SJCRH30 (cell line): Measurements from ENCODE around the gene SH2D3C. TPM values are rescaled to one million over a fixed set of nuclear protein-coding genes. Genes with fewer than 3 reads are reported as not detected.

Experiments
- DNase-seq, 2 experiments: peaks; one replicate each; pipeline ENCODE4 v3.0.0-alpha.2; 2015 to 2020
- H3K27ac ChIP-seq: fragments of 250-450 bp; sonication (Bioruptor Pico); 2 replicates; pipeline ENCODE4 v1.5.1; 2020; ENCODE audit warnings: mild to moderate bottlenecking, moderate library complexity
- H3K27me3 ChIP-seq: fragments of 250-450 bp; sonication (Bioruptor Pico); 2 replicates; pipeline ENCODE4 v1.5.1; 2020; ENCODE audit warnings: mild to moderate bottlenecking, moderate library complexity
- H3K36me3 ChIP-seq: fragments of 250-450 bp; sonication (Bioruptor Pico); 2 replicates; pipeline ENCODE4 v1.5.1; 2020; ENCODE audit warnings: mild to moderate bottlenecking, moderate library complexity
- H3K4me1 ChIP-seq: fragments of 250-450 bp; sonication (Bioruptor Pico); 2 replicates; pipeline ENCODE4 v1.5.1; 2020; ENCODE audit warnings: mild to moderate bottlenecking, moderate library complexity
- H3K4me3 ChIP-seq: fragments of 250-450 bp; sonication (Bioruptor Pico); 2 replicates; pipeline ENCODE4 v1.5.1; 2020; ENCODE audit warnings: mild to moderate bottlenecking, moderate library complexity
- H3K9me3 ChIP-seq: fragments of 250-450 bp; sonication (Bioruptor Pico); replicated peaks from 2 replicates; pipeline ENCODE4 v1.5.1; 2020; ENCODE audit warnings: mild to moderate bottlenecking, moderate library complexity
- total RNA-seq: library from RNA; depleted of rRNA; stranded (reverse); fragments of >200 nt; shearing (Covaris generic); gene quantifications from 2 replicates; pipeline ENCODE4 v1.2.3, GENCODE V29; 2014

The SH2D3C gene
- total RNA-seq, 1 experiment from 2014 or later, result 0.99 TPM

DNA sequence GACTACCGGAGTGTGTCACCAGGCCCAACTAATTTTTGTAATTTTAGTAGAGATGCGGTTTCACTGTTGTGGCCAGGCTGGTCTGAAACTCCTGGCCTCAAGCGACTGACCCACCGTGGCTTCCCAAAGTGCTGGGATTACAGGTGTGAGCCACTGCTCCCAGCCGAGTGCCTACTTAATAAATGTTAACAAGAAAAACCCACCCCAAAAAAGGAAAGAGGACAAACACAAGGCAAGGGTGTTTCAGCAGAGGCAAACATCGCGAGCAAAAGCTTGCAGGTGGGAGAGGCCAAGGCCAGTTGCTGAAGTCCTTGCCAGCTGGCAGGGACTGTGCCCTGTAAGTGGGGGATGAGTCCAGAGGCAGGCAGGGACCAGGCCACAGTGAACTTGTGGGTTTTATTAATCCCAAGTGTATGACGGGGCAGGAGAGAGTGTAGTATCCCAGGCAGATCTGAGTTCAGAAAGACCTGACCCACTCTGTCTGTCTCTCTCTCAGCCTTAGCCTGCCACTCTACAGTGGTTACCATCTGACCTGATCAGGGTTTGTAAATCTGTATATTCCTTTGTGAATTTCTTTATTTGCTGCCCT is 17.9 kb upstream of the SH2D3C start:
- H3K4me3 ChIP-seq, result no peak overlapping the region
- H3K27me3 ChIP-seq, result no peaks in the 10 kb centered on the region
- peak in 1 of 2 experiments; percentile 42 for DNase-seq
- H3K27ac ChIP-seq, result no peak overlapping the region
- H3K9me3 ChIP-seq, result no peaks in the 10 kb centered on the region
- peaks cover 20% of the 10 kb centered on the region for H3K36me3 ChIP-seq
- peaks cover 10% of the 10 kb centered on the region for H3K4me1 ChIP-seq

DNA sequence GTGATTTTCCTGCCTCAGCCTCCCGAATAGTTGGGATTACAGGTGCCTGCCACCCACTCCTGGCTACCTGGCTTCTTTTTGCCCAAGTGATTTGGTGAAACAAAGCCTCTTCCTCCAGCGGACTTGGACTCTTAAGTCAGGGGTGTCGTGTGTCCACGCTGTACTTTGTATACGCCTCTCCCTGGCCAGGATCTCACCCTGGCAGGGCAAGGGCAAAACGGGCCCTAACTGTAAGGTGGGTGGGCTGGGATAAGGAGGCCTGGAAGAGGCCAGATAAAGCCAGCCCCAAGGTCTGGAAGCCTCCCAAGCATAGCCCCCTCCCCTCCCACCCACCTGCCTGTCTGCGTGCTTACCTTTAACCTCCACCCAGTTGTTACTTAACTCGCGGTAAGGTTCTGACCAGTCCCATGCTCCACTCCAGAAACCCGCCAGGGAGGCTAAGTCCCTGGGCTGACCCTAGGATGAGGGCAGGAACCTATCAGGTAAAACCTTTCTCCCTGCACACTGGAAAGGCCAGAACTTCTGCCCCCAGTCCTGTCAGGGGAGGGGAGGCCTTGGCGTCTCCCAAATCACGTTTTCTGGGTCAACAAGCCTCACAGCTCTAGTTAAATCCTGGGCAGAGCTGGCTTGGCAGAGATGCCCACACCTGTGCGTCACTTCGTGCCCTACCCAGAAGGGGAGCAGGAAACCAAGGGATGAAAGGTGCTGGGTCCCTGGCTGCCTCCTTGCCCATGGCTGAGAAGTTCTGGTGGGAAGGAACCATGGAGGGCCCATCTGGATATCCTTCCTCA is 15.7 kb upstream of the SH2D3C start:
- H3K9me3 ChIP-seq, result no peaks in the 10 kb centered on the region
- no peak overlapping the region for H3K4me3 ChIP-seq
- peaks cover 10% of the 10 kb centered on the region for H3K4me1 ChIP-seq
- no peaks in the 10 kb centered on the region for H3K27me3 ChIP-seq
- H3K27ac ChIP-seq, result no peak overlapping the region
- peaks cover 41% of the 10 kb centered on the region for H3K36me3 ChIP-seq
- no peak for DNase-seq

- no peak overlapping the region for H3K4me3 ChIP-seq
- H3K9me3 ChIP-seq, result no peaks in the 10 kb centered on the region
- no peaks in the 10 kb centered on the region for H3K27me3 ChIP-seq
- H3K36me3 ChIP-seq, result peaks cover 51% of the 10 kb centered on the region
- no peak overlapping the region for H3K27ac ChIP-seq
- H3K4me1 ChIP-seq, result peaks cover 10% of the 10 kb centered on the region
- no peak for DNase-seq
Observed at GRCh38 chr9:127793093-127793708, 14.7 kb upstream of the SH2D3C start.

DNA sequence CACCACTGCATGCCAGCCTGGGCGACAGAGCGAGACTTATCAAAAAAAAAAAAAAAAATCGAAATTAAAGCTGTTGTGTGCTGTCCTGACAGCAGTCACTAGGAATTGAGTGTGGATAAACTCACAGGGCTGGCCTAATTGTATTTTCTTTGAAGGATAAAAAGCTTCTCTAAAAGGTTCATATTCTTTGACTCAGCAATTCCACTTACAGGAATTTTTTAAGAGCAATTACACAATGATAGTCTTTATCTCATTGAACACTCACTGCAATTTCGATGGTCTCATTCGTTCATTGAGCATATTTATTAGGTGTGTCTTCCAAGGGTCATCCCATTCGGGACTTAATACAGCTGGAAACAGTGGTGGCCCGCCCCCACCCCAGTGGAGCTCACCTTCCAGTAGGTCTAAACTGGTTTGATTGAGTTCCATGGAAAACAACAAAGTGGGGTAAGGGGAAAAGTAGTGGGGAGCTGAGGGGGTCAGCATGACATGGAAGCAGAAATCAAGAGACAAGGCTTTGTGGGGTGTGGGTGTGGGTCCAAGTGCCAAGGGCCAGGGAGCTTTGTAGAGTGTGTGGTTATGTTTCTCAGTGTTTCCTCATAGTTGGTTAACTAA is 14.1 kb upstream of the SH2D3C start:
- peaks cover 57% of the 10 kb centered on the region for H3K36me3 ChIP-seq
- peaks cover 10% of the 10 kb centered on the region for H3K4me1 ChIP-seq
- DNase-seq, result no peak
- H3K4me3 ChIP-seq, result no peak overlapping the region
- no peaks in the 10 kb centered on the region for H3K9me3 ChIP-seq
- H3K27me3 ChIP-seq, result no peaks in the 10 kb centered on the region
- no peak overlapping the region for H3K27ac ChIP-seq

DNA sequence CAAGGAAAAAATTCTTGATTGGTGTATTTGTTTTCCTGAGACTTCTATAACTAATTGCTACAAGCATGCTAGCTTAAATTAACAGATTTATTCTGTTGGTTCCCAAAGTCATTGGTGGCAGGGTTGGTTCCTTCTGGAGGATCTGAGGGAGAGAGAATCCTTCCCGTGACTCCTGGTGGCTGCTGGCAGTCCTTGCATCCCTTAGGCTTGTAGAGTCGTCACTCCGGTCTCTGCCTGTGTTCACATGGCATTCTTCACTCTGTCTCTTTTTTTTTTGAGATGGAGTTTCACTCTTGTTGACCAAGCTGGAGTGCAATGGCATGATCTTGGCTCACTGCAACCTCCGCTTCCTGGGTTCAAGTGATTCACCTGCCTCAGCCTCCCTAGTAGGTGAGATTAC is 12.6 kb upstream of the SH2D3C start:
- peaks cover 4% of the 10 kb centered on the region; the same call in 1 of the 2 replicates for H3K4me1 ChIP-seq
- no peak overlapping the region for H3K27ac ChIP-seq
- DNase-seq, result no peak
- no peak overlapping the region for H3K4me3 ChIP-seq
- no peaks in the 10 kb centered on the region for H3K27me3 ChIP-seq
- peaks cover 64% of the 10 kb centered on the region for H3K36me3 ChIP-seq
- no peaks in the 10 kb centered on the region for H3K9me3 ChIP-seq

- Histone ChIP-seq H3K9me3 (no peaks in the 10 kb centered on the region), H3K27me3 (no peaks in the 10 kb centered on the region), H3K4me3 (no peak overlapping the region), H3K27ac (no peak overlapping the region), H3K4me1 (no peaks in the 10 kb centered on the region; the same call in 1 of the 2 replicates), H3K36me3 (peaks cover 64% of the 10 kb centered on the region)
- DNase-seq, result no peak
Observed at GRCh38 chr9:127790094-127790855, 11.8 kb upstream of the SH2D3C start.

DNA sequence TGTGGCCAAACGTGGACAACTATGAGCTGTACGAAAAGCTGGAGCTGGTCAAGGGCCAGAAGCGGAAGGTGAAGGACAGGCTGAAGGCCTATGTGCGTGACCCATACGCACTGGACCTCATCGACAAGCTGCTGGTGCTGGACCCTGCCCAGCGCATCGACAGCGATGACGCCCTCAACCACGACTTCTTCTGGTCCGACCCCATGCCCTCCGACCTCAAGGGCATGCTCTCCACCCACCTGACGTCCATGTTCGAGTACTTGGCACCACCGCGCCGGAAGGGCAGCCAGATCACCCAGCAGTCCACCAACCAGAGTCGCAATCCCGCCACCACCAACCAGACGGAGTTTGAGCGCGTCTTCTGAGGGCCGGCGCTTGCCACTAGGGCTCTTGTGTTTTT is 10.7 kb upstream of the SH2D3C start:
- Histone ChIP-seq H3K4me3 (no peak overlapping the region), H3K36me3 (peaks cover 64% of the 10 kb centered on the region), H3K27ac (no peak overlapping the region), H3K9me3 (no peaks in the 10 kb centered on the region), H3K4me1 (no peaks in the 10 kb centered on the region; the same call in 1 of the 2 replicates), H3K27me3 (no peaks in the 10 kb centered on the region)
- no peak for DNase-seq

GRCh38 chr9:127788337-127789011 is 10.0 kb upstream of the SH2D3C start:
- DNase-seq, result no peak
- Histone ChIP-seq H3K4me3 (no peak overlapping the region), H3K4me1 (peaks cover 3% of the 10 kb centered on the region), H3K9me3 (no peaks in the 10 kb centered on the region), H3K36me3 (peaks cover 64% of the 10 kb centered on the region), H3K27ac (no peak overlapping the region), H3K27me3 (no peaks in the 10 kb centered on the region)

GRCh38 chr9:127786773-127787104 is 8.3 kb upstream of the SH2D3C start:
- Histone ChIP-seq H3K9me3 (no peaks in the 10 kb centered on the region), H3K36me3 (peaks cover 48% of the 10 kb centered on the region), H3K4me1 (peaks cover 13% of the 10 kb centered on the region), H3K4me3 (peak overlapping the region; percentile 97), H3K27me3 (no peaks in the 10 kb centered on the region), H3K27ac (peak overlapping the region; percentile 65; the same call in 1 of the 2 replicates)
- DNase-seq, result no peak

GRCh38 chr9:127785933-127786772 is 7.7 kb upstream of the SH2D3C start, which contains the start of gene CDK9:
Gene CDK9, plus strand, starts transcription at chr9:127786034. Its CDS starts 115 bp downstream, at chr9:127786149.
- DNase-seq, result peak; percentile 94 to 95
- H3K27me3 ChIP-seq, result no peaks in the 10 kb centered on the region
- peaks cover 43% of the 10 kb centered on the region for H3K36me3 ChIP-seq
- H3K4me1 ChIP-seq, result peaks cover 13% of the 10 kb centered on the region
- H3K27ac ChIP-seq, result peak within 1 kb of the TSS; percentile 65
- H3K4me3 ChIP-seq, result peak within 1 kb of the TSS; percentile 97
- no peaks in the 10 kb centered on the region for H3K9me3 ChIP-seq

- peaks cover 34% of the 10 kb centered on the region for H3K36me3 ChIP-seq
- DNase-seq, result peak; percentile 88 to 90
- H3K27ac ChIP-seq, result no peak overlapping the region
- peaks cover 17% of the 10 kb centered on the region for H3K4me1 ChIP-seq
- no peaks in the 10 kb centered on the region for H3K27me3 ChIP-seq
- no peaks in the 10 kb centered on the region for H3K9me3 ChIP-seq
- peak overlapping the region; percentile 97 for H3K4me3 ChIP-seq
Observed at GRCh38 chr9:127785023-127785932, 6.8 kb upstream of the SH2D3C start.

- peak; percentile 53 for DNase-seq
- H3K4me3 ChIP-seq, result no peak overlapping the region
- H3K27me3 ChIP-seq, result no peaks in the 10 kb centered on the region
- H3K36me3 ChIP-seq, result peaks cover 15% of the 10 kb centered on the region
- peaks cover 34% of the 10 kb centered on the region for H3K4me1 ChIP-seq
- no peak overlapping the region for H3K27ac ChIP-seq
- no peaks in the 10 kb centered on the region for H3K9me3 ChIP-seq
Observed at GRCh38 chr9:127783111-127784008, 4.9 kb upstream of the SH2D3C start.
